Hypothalamus (tissue), 51 donors: ENCODE results near the gene SHC1.

ENCODE experiments used
- DNase-seq, 51 donors: peaks; one replicate each; lab custom pipeline; 2025; lab: John Stamatoyannopoulos, UW

SHC1 gene

GRCh38 chr1:154974808-154975408 lies 4.4 kb upstream of the SHC1 start:
- peak in 50 of 51 donors; percentile 75 to 99 (median 92) for DNase-seq

- DNase-seq: peak; percentile 90 to 100 (median 97)
These were observed 3.7 kb upstream of the SHC1 start, which contains the start of gene CKS1B for GRCh38 chr1:154974102-154974807. TSS of gene CKS1B (plus strand) at chr1:154974681. CDS start at chr1:154974746, 65 bp downstream.

- DNase-seq: peak in 47 of 51 donors; percentile 46 to 86 (median 70)
These were observed 3.0 kb upstream of the SHC1 start for GRCh38 chr1:154973344-154974101.

- DNase-seq: peak in 23 of 51 donors; percentile 6 to 60 (median 28)
These were observed 2.2 kb upstream of the SHC1 start for GRCh38 chr1:154972517-154973343.

DNA sequence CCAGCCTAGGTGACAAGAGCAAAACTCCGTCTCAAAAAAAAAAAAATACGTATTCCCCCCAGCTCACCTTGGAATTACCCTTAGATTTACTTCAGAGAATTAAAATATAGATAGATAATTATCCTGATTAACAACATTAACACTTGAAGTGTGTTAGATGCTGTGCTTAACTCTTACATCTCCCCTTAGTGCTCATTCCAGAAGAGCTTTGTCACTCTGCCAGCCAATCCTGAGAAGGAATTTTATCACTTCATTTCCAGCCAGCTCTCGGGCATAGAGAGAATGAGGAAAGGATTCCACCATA lies 1.6 kb upstream of the SHC1 start:
- DNase-seq: no peak

GRCh38 chr1:154971341-154971998 lies 923 bp upstream of the SHC1 start:
- peak in 1 of 51 donors; percentile 12 for DNase-seq

DNA sequence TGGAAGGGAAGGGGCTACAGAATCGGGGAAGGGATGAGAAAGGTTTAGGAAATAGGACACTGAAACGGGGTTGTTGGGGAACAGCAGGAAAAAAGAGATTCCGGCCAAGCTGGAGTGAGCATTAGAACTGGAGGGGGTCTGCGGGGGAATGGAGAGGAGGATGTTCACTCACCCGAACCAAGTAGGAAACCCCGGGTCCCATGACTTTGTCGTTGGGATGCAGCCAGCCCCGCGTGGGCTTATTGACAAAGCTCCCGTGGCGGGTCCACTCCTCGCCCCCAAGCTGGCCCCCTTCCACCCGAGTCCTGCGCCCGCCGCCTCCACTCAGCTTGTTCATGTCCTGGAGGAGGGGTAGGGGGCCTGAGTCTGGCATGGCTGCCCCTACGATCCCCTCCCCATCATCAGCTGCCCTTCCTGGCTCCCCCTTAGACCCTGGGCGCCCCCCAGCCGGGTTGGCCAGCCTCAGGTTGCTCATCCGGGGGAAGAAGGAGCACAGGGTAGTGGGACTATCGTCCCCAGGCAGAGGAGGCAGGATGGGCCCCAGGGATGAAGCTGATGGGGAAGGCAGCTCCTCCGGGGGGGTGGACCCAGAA lies 591 bp downstream of the SHC1 start:
- peak in 18 of 51 donors; percentile 10 to 53 (median 25) for DNase-seq

- no peak for DNase-seq
These were observed 1.3 kb downstream of the SHC1 start for GRCh38 chr1:154969246-154969645.

- DNase-seq: no peak
These were observed 1.8 kb downstream of the SHC1 start for GRCh38 chr1:154968731-154969130.

DNA sequence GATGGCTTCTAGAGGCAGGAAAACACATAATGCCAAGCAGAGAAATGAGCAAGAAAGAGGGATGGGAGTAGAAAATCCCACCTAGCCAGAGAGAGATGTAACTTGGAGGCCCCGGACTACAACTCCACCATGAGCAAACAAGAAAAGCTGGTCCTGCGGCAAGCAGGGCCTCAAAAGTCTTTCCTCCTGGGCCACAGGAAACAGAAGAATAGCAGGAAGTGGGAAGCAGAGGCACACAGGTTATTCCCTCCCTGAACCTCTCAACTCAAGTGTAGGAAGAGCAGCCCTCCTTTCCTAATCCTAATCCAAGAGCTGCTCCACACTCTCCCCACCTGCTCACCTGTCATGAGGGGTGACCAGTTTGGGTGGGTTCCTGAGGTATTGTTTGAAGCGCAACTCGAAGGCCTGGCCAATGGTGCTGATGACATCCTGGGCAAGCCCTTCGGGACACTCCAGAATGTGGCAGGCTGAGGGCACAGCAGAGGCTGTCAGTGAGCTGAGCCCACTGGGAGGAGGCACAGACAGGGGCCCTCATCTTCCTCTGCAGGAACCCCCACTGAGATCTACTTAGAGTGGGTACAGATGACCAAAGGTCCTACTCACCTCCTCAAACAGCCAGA lies 3.1 kb downstream of the SHC1 start:
- no peak for DNase-seq

- no peak for DNase-seq
These were observed 4.4 kb downstream of the SHC1 start for GRCh38 chr1:154966111-154966510.

DNA sequence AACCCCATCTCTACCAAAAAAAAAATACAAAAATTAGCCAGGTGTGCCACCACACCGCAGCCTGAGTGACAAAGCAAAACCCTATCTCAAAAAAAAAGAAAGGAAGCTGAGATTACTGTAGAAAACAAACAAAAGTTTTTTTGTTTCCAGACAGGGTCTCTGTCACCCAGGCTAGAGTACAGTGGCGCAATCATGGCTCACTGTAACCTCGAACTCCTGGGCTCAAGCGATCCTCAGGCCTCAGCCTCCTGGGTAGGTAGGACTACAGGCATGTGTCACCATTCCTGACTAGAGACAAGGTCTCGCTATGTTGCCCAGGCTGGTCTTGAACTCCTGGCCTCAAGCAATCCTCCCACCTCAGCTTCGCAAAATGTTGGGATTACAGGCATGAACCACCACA lies 6.2 kb downstream of the SHC1 start:
- no peak for DNase-seq

GRCh38 chr1:154963643-154964042 lies 6.9 kb downstream of the SHC1 start:
- DNase-seq: no peak

DNA sequence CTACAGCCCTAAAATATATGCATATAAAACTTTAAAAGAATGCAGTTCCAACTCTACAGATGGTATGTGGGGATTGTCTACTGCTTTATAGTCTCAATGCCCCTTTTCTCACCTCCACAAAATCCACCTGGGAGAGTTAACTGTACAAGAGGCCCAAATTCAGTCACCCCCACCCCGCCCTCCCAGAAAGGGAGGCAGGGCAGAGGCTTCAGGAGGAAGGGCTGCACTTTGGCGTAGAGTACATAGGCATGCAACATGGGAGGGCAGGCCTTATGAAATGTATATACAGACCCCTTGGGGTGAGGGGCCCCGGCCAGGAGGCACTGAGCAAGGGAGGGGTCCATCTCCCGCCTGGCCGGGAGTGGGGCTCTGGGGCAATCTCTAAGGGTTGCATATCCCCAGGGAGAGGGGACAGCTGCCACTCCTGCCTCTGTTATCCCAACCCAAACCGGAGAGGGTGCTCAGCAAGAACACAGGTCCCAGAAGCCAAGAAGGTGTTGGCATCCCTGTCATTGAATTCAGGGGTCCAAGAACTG lies 7.7 kb downstream of the SHC1 start:
- no peak for DNase-seq

DNA sequence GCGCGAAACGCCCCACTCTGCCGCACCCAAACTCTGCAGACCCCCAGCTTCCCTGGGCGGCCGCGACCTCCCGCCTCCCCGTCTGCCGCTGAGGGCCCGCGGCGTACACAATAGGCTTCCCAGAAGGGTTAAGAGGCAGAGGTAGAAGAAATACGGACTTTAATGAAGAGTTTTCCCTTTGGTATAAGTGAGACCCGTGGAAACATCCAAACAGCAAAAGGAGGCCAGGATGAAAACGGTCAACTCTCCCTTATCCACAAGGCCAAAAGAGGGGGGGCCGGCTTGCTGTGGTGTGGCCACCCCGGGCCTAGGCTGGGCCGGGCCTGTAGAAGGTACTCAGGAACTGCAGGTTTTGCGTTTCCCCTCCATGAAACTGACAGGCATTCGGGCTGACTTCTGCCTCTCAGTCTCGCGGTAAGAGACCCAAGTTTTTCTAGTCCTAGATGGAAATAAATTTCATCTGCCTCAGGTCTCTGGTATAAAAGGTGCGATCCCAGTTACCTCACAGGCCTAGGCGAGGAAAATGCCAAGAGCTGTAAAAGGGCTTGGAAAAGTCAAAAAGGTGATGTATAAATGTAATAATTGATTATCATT lies 8.3 kb downstream of the SHC1 start:
- peak in 7 of 51 donors; percentile 11 to 74 (median 51) for DNase-seq

GRCh38 chr1:154961207-154962155 lies 9.1 kb downstream of the SHC1 start, which contains the start of gene PYGO2:
TSS of gene PYGO2 (minus strand) at chr1:154961782. CDS start at chr1:154961576, 206 bp downstream.
- peak; percentile 29 to 96 (median 72) for DNase-seq

GRCh38 chr1:154960446-154961136 lies 10.0 kb downstream of the SHC1 start:
- DNase-seq: no peak
